GM12864 (cell line): ENCODE data around the gene PPP1R14D.

Experiments used
- DNase-seq: peaks from one replicate; pipeline ENCODE4 v3.0.0-alpha.2; 2011; ENCODE audit warnings: low read depth
- H3K4me3 ChIP-seq: 2 replicates; pipeline ENCODE4 v1.5.1; 2011; ENCODE audit warnings: mild to moderate bottlenecking, low read depth, low read length, control low read depth
- TF ChIP-seq, protein P1 (sequence below): IDR thresholded peaks from 2 replicates; pipeline ENCODE4 v1.5.1; 2011; ENCODE audit warnings: low read depth, mild to moderate bottlenecking, moderate library complexity, low read length, control low read depth, inconsistent platforms; ENCODE audit errors: missing control alignments

The PPP1R14D gene

GRCh38 chr15:40823572-40824343 is 4.8 kb downstream of the PPP1R14D start:
- H3K4me3 ChIP-seq: no peak overlapping the region
- DNase-seq: no peak

GRCh38 chr15:40821195-40821594 is 7.3 kb downstream of the PPP1R14D start:
- H3K4me3 ChIP-seq: no peak overlapping the region
- TF ChIP-seq, protein P1, sequence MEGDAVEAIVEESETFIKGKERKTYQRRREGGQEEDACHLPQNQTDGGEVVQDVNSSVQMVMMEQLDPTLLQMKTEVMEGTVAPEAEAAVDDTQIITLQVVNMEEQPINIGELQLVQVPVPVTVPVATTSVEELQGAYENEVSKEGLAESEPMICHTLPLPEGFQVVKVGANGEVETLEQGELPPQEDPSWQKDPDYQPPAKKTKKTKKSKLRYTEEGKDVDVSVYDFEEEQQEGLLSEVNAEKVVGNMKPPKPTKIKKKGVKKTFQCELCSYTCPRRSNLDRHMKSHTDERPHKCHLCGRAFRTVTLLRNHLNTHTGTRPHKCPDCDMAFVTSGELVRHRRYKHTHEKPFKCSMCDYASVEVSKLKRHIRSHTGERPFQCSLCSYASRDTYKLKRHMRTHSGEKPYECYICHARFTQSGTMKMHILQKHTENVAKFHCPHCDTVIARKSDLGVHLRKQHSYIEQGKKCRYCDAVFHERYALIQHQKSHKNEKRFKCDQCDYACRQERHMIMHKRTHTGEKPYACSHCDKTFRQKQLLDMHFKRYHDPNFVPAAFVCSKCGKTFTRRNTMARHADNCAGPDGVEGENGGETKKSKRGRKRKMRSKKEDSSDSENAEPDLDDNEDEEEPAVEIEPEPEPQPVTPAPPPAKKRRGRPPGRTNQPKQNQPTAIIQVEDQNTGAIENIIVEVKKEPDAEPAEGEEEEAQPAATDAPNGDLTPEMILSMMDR: no peak
- DNase-seq: no peak

More at GRCh38 chr15:40823572-40824343, 4.8 kb downstream of the PPP1R14D start:
- TF ChIP-seq, protein P1: no peak

- no peak overlapping the region for H3K4me3 ChIP-seq
- no peak for DNase-seq
- TF ChIP-seq, protein P1: no peak
Observed at GRCh38 chr15:40819048-40819447, 9.5 kb downstream of the PPP1R14D start.

GRCh38 chr15:40815042-40815698 is 13.3 kb downstream of the PPP1R14D start:
- DNase-seq: no peak
- TF ChIP-seq, protein P1: no peak
- H3K4me3 ChIP-seq: no peak overlapping the region

GRCh38 chr15:40812721-40813425 is 15.6 kb downstream of the PPP1R14D start:
- TF ChIP-seq, protein P1: no peak
- no peak overlapping the region for H3K4me3 ChIP-seq
- DNase-seq: no peak

GRCh38 chr15:40808861-40809450 is 19.6 kb downstream of the PPP1R14D start:
- TF ChIP-seq, protein P1: no peak
- DNase-seq: no peak
- no peak overlapping the region; the same call in 1 of the 2 replicates for H3K4me3 ChIP-seq
